HepG2 (cell line): Measurements from ENCODE around the gene PPAT. TPM values are rescaled to one million over a fixed set of nuclear protein-coding genes. Genes with fewer than 3 reads are reported as not detected.

ENCODE experiments used
- GTF3A ChIP-seq: sonication (generic); formaldehyde crosslinking; conservative IDR thresholded peaks from 2 replicates; pipeline ENCODE4 v1.4.0; 2020; ENCODE audit warnings: mild to moderate bottlenecking, missing genetic modification reagents
- HDAC1 ChIP-seq: sonication (generic); formaldehyde crosslinking; IDR thresholded peaks from 2 replicates; pipeline ENCODE4 v1.5.1; 2020; ENCODE audit warnings: mild to moderate bottlenecking, missing genetic modification reagents
- HNF1A ChIP-seq, 2 experiments: sonication (generic) in 1 of 2; formaldehyde crosslinking in 1 of 2; IDR thresholded peaks; 2 replicates each; pipeline versions ENCODE4 v1.4.0 to v1.6.1; 2016 to 2020; ENCODE audit warnings: borderline replicate concordance in 1 of 2, low read depth in 1 of 2, mild to moderate bottlenecking in 1 of 2, missing genetic modification reagents in 1 of 2
- HNF4A ChIP-seq: sonication (generic); formaldehyde crosslinking; IDR thresholded peaks from 2 replicates; pipeline ENCODE4 v1.4.0; 2020; ENCODE audit warnings: missing genetic modification reagents
- JUNB ChIP-seq: sonication (generic); formaldehyde crosslinking; IDR thresholded peaks from 2 replicates; pipeline ENCODE4 v1.8.0; 2022; ENCODE audit warnings: missing genetic modification reagents, mild to moderate bottlenecking, borderline replicate concordance
- MIER2 ChIP-seq: IDR thresholded peaks from 2 replicates; pipeline ENCODE4 v1.6.1; 2016; ENCODE audit warnings: missing biosample characterization, missing genetic modification reagents
- NFYB ChIP-seq: sonication (generic); formaldehyde crosslinking; IDR thresholded peaks from 2 replicates; pipeline ENCODE4 v1.4.0; 2020; ENCODE audit warnings: missing genetic modification reagents
- PLSCR1 ChIP-seq: sonication (generic); formaldehyde crosslinking; IDR thresholded peaks from 2 replicates; pipeline ENCODE4 v1.5.0; 2020; ENCODE audit warnings: missing genetic modification reagents, mild to moderate bottlenecking, borderline replicate concordance
- SRF ChIP-seq: IDR thresholded peaks from 2 replicates; pipeline ENCODE4 v1.6.1; 2011; ENCODE audit warnings: mild to moderate bottlenecking, low read depth, low read length, moderate library complexity
- TARDBP ChIP-seq: sonication (generic); formaldehyde crosslinking; IDR thresholded peaks from 2 replicates; pipeline ENCODE4 v1.8.0; 2022; ENCODE audit warnings: mild to moderate bottlenecking, missing genetic modification reagents
- ZBTB2 ChIP-seq: sonication (generic); formaldehyde crosslinking; IDR thresholded peaks from 2 replicates; pipeline ENCODE4 v1.8.0; 2022; ENCODE audit warnings: low read depth, missing genetic modification reagents
- ZNF121 ChIP-seq: sonication (generic); formaldehyde crosslinking; IDR thresholded peaks from 2 replicates; pipeline ENCODE4 v1.5.0; 2020; ENCODE audit warnings: mild to moderate bottlenecking, missing genetic modification reagents
- ZNF430 ChIP-seq: sonication (generic); formaldehyde crosslinking; IDR thresholded peaks from 2 replicates; pipeline ENCODE4 v1.9.0; 2021; ENCODE audit warnings: mild to moderate bottlenecking, missing genetic modification reagents
- ZNF468 ChIP-seq: sonication (generic); formaldehyde crosslinking; IDR thresholded peaks from 2 replicates; pipeline ENCODE4 v1.8.0; 2022; ENCODE audit warnings: mild to moderate bottlenecking, moderate library complexity, missing genetic modification reagents
- ZNF670 ChIP-seq: sonication (generic); formaldehyde crosslinking; IDR thresholded peaks from 2 replicates; pipeline ENCODE4 v1.8.0; 2022; ENCODE audit warnings: mild to moderate bottlenecking, missing genetic modification reagents, borderline replicate concordance
- ZNF773 ChIP-seq: sonication (generic); formaldehyde crosslinking; IDR thresholded peaks from 2 replicates; pipeline ENCODE4 v1.4.0; 2020; ENCODE audit warnings: missing genetic modification reagents, borderline replicate concordance
- polyA plus RNA-seq, 8 experiments: library from polyadenylated mRNA; depleted of rRNA in 3 of 8; stranded (reverse) in 7 of 8; unstranded in 1 of 8; fragments of >200 nt; fragmentation: Illumina TruSeq in 4 of 8; extraction: Trizol in 4 of 8; gene quantifications; 2 replicates each; pipeline versions ENCODE4 v1.2.1 to v1.2.3, GENCODE V29; 2011 to 2016; ENCODE audit warnings: low read depth in 4 of 8, missing spikeins in 1 of 8, mixed read lengths in 1 of 8; ENCODE audit not compliant: insufficient read depth in 1 of 8
- total RNA-seq, 5 experiments: library from RNA; depleted of rRNA; stranded (reverse); fragments of >200 nt; fragmentation: Illumina TruSeq; extraction: Trizol; gene quantifications; 2 replicates each; pipeline ENCODE4 v1.2.3, GENCODE V29; 2016; ENCODE audit warnings: low read depth in 1 of 5
- TF ChIP-seq, protein P1 (sequence below): sonication (generic); formaldehyde crosslinking; IDR thresholded peaks from 2 replicates; pipeline ENCODE4 v1.4.0; 2020; ENCODE audit warnings: missing genetic modification reagents
- TF ChIP-seq, protein P2 (sequence below): sonication (generic); formaldehyde crosslinking; IDR thresholded peaks from 2 replicates; pipeline ENCODE4 v1.4.0; 2020; ENCODE audit warnings: mild to moderate bottlenecking, missing genetic modification reagents

PPAT gene
- total and polyA plus RNA-seq, 2 of the 13 experiments (the other 11 are each of a cell fraction or from before 2014, with no cell fraction given) = 16.9 to 62.6 TPM

DNA sequence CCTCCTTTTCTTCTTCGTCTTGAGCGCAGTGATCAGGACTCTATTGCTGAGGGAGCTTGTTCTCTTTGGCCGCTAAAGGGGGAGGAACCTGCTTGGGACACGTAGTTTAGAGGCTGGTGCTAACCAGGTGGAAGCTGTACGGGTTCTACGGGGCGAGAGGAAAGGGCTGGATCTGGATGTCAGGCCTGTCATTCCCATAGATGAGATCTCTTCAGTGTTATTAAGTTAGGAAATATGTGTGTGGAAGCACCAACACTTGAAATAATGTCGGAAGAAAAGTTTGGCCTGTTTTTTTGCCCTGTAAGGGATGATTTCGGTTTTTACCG is 32.6 kb upstream of the PPAT start (continued):
- TF ChIP-seq ZNF121 (CRISPR knock-in tag) (peak; percentile 86), ZNF670 (no peak), ZNF430 (CRISPR knock-in tag) (0 out of 2 replicates have a peak, but pooled peaks have one; percentile 11), HDAC1 (CRISPR knock-in tag) (0 out of 2 replicates have a peak, but pooled peaks have one; percentile 36), NFYB (CRISPR knock-in tag) (0 out of 2 replicates have a peak, but pooled peaks have one; percentile 5), GTF3A (CRISPR knock-in tag) (no peak), TARDBP (no peak), PLSCR1 (CRISPR knock-in tag) (no peak), ZNF468 (no peak), JUNB (CRISPR knock-in tag) (no peak), MIER2 (CRISPR knock-in tag) (no peak), ZBTB2 (CRISPR knock-in tag) (no peak), SRF (no peak), HNF4A (no peak), ZNF773 (no peak), HNF1A (IDR thresholded peaks at IDR 0.05; ENCODE audit: low read depth) (no peak), HNF1A (CRISPR knock-in tag; IDR thresholded peaks at IDR 0.05; ENCODE audit: borderline replicate concordance) (no peak)
- TF ChIP-seq, protein P1, sequence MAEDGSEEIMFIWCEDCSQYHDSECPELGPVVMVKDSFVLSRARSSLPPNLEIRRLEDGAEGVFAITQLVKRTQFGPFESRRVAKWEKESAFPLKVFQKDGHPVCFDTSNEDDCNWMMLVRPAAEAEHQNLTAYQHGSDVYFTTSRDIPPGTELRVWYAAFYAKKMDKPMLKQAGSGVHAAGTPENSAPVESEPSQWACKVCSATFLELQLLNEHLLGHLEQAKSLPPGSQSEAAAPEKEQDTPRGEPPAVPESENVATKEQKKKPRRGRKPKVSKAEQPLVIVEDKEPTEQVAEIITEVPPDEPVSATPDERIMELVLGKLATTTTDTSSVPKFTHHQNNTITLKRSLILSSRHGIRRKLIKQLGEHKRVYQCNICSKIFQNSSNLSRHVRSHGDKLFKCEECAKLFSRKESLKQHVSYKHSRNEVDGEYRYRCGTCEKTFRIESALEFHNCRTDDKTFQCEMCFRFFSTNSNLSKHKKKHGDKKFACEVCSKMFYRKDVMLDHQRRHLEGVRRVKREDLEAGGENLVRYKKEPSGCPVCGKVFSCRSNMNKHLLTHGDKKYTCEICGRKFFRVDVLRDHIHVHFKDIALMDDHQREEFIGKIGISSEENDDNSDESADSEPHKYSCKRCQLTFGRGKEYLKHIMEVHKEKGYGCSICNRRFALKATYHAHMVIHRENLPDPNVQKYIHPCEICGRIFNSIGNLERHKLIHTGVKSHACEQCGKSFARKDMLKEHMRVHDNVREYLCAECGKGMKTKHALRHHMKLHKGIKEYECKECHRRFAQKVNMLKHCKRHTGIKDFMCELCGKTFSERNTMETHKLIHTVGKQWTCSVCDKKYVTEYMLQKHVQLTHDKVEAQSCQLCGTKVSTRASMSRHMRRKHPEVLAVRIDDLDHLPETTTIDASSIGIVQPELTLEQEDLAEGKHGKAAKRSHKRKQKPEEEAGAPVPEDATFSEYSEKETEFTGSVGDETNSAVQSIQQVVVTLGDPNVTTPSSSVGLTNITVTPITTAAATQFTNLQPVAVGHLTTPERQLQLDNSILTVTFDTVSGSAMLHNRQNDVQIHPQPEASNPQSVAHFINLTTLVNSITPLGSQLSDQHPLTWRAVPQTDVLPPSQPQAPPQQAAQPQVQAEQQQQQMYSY (CRISPR knock-in tag) = peak; percentile 75
- TF ChIP-seq, protein P2, sequence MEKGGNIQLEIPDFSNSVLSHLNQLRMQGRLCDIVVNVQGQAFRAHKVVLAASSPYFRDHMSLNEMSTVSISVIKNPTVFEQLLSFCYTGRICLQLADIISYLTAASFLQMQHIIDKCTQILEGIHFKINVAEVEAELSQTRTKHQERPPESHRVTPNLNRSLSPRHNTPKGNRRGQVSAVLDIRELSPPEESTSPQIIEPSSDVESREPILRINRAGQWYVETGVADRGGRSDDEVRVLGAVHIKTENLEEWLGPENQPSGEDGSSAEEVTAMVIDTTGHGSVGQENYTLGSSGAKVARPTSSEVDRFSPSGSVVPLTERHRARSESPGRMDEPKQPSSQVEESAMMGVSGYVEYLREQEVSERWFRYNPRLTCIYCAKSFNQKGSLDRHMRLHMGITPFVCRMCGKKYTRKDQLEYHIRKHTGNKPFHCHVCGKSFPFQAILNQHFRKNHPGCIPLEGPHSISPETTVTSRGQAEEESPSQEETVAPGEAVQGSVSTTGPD = no peak
